Sigmoid colon (tissue), 4 donors: ENCODE measurements around the gene SLC39A11.

Experiments
- CTCF ChIP-seq, 4 experiments: fragments of 450-650 bp in 3 of 4; fragments of 200-600 bp in 1 of 4; IDR thresholded peaks; one replicate each; pipeline ENCODE4 v1.5.1; 2016 to 2019; ENCODE audit warnings: antibody characterized with exemption in 4 of 4, mild to moderate bottlenecking in 3 of 4, moderate library complexity in 2 of 4
- POLR2AphosphoS5 ChIP-seq, 4 donors: sonication (generic); formaldehyde crosslinking; IDR thresholded peaks; one replicate each; pipeline ENCODE4 v1.6.1; 2017; ENCODE audit warnings: antibody characterized with exemption in 4 of 4

- TF ChIP-seq CTCF (IDR thresholded peaks at IDR 0.05) (no peak), POLR2AphosphoS5 (IDR thresholded peaks at IDR 0.05) (no peak)
Measured at GRCh38 chr17:72710202-72710601, 382.3 kb downstream of the SLC39A11 start.
